IMR-90 (cell line): ENCODE measurements around the gene NOS3. TPM values are rescaled to one million over a fixed set of nuclear protein-coding genes. Genes with fewer than 3 reads are reported as not detected.

ENCODE experiments used
- ATAC-seq: fragments of 200-7000 bp; cut with Tn5 transposase; 2 replicates; pipeline ENCODE4 v1.9.1; 2020; ENCODE audit warnings: low read depth, mild to moderate bottlenecking, moderate library complexity
- BruUV-seq: library from RNA; stranded (reverse); fragments of 400-500 nt; replicated peaks from 2 replicates; lab custom pipeline; 2021; lab: Mats Ljungman, UMichigan
- CTCF ChIA-PET: fragments of 300-600 bp; formaldehyde crosslinking; extraction: SDS; loops from one replicate; lab custom pipeline; 2021; ENCODE audit warnings: antibody characterized with exemption; lab: Yijun Ruan, JAX
- POLR2A ChIA-PET: fragments of 300-600 bp; sonication (Branson Sonifier 250); formaldehyde crosslinking; loops from one replicate; lab custom pipeline; 2022; ENCODE audit warnings: antibody characterized with exemption; ENCODE audit not compliant: unreplicated experiment; lab: Charles Lee
- DNase-seq: peaks from one replicate; pipeline ENCODE4 v3.0.0; 2013
- H2AFZ ChIP-seq: replicated peaks from 2 replicates; pipeline ENCODE3; 2013; ENCODE audit warnings: low read length, mild to moderate bottlenecking; ENCODE audit not compliant: poor library complexity
- H2AK5ac ChIP-seq: 2 replicates; pipeline ENCODE4 v1.6.1; 2013; ENCODE audit warnings: low read depth, low read length, inconsistent platforms
- H2AK9ac ChIP-seq: replicated peaks from 2 replicates; pipeline ENCODE3; 2013; ENCODE audit warnings: mild to moderate bottlenecking, low read depth, low read length, moderate library complexity; ENCODE audit not compliant: poor library complexity
- H2BK120ac ChIP-seq: 2 replicates; pipeline ENCODE4 v1.6.1; 2013; ENCODE audit warnings: low read depth, low read length, inconsistent platforms
- H2BK15ac ChIP-seq: 3 replicates; pipeline ENCODE4 v1.6.1; 2013; ENCODE audit warnings: low read depth, low read length, inconsistent platforms
- H2BK20ac ChIP-seq: 2 replicates; pipeline ENCODE4 v1.6.1; 2013; ENCODE audit warnings: low read depth, mild to moderate bottlenecking, inconsistent platforms, low read length, moderate library complexity
- H2BK5ac ChIP-seq: 2 replicates; pipeline ENCODE4 v1.6.1; 2013; ENCODE audit warnings: mild to moderate bottlenecking, low read depth, low read length, inconsistent platforms; ENCODE audit not compliant: poor library complexity, severe bottlenecking
- H3K14ac ChIP-seq: replicated peaks from 2 replicates; pipeline ENCODE4 v1.6.1; 2013; ENCODE audit warnings: low read depth, low read length, inconsistent platforms
- H3K18ac ChIP-seq: 2 replicates; pipeline ENCODE4 v1.6.1; 2013; ENCODE audit warnings: low read depth, low read length, control low read depth
- H3K23ac ChIP-seq: 2 replicates; pipeline ENCODE4 v1.6.1; 2013; ENCODE audit warnings: low read depth, low read length, inconsistent platforms
- H3K27ac ChIP-seq: 2 replicates; pipeline ENCODE4 v1.5.1; 2013; ENCODE audit warnings: mild to moderate bottlenecking, control low read depth, low read length; ENCODE audit not compliant: insufficient read depth
- H3K27me3 ChIP-seq: 2 replicates; pipeline ENCODE4 v1.6.1; 2013; ENCODE audit warnings: low read length; ENCODE audit not compliant: control insufficient read depth, insufficient read depth
- H3K36me3 ChIP-seq: 2 replicates; pipeline ENCODE4 v1.6.1; 2013; ENCODE audit warnings: low read length, mixed read lengths; ENCODE audit not compliant: control insufficient read depth, insufficient read depth
- H3K4ac ChIP-seq: 2 replicates; pipeline ENCODE4 v1.6.1; 2013; ENCODE audit warnings: low read depth, low read length, inconsistent platforms
- H3K4me1 ChIP-seq: 2 replicates; pipeline ENCODE4 v1.6.1; 2013; ENCODE audit warnings: low read length, mixed read lengths; ENCODE audit not compliant: control insufficient read depth, insufficient read depth
- H3K4me2 ChIP-seq: 2 replicates; pipeline ENCODE4 v1.6.1; 2013; ENCODE audit warnings: low read depth, mild to moderate bottlenecking, control low read depth, low read length, moderate library complexity
- H3K4me3 ChIP-seq: 2 replicates; pipeline ENCODE4 v1.5.1; 2013; ENCODE audit warnings: low read depth, mild to moderate bottlenecking, control low read depth, low read length, moderate library complexity; ENCODE audit not compliant: insufficient read depth
- H3K56ac ChIP-seq: 2 replicates; pipeline ENCODE4 v1.6.1; 2013; ENCODE audit warnings: low read length, inconsistent platforms; ENCODE audit not compliant: insufficient read depth; ENCODE audit errors: extremely low read depth
- H3K79me1 ChIP-seq, 2 experiments: 2 replicates each; pipeline ENCODE4 v1.6.1; 2013; ENCODE audit warnings: low read length in 2 of 2, inconsistent platforms in 1 of 2, low read depth in 1 of 2
- H3K9ac ChIP-seq: 2 replicates; pipeline ENCODE4 v1.6.1; 2013; ENCODE audit warnings: low read depth, low read length, control low read depth
- H3K9me1 ChIP-seq: 2 replicates; pipeline ENCODE4 v1.6.1; 2013; ENCODE audit warnings: low read length, inconsistent platforms; ENCODE audit not compliant: insufficient read depth
- H3K9me3 ChIP-seq: 2 replicates; pipeline ENCODE4 v1.6.1; 2013; ENCODE audit warnings: low read length; ENCODE audit not compliant: control insufficient read depth, insufficient read depth
- H4K20me1 ChIP-seq: 2 replicates; pipeline ENCODE4 v1.6.1; 2013; ENCODE audit warnings: low read length, inconsistent platforms; ENCODE audit not compliant: insufficient read depth
- H4K5ac ChIP-seq: 2 replicates; pipeline ENCODE4 v1.6.1; 2013; ENCODE audit warnings: mild to moderate bottlenecking, low read depth, low read length, control low read depth
- H4K8ac ChIP-seq, 2 experiments: 2 replicates each; pipeline ENCODE4 v1.6.1; 2013; ENCODE audit warnings: low read depth in 2 of 2, low read length in 2 of 2, control low read depth in 1 of 2, inconsistent platforms in 1 of 2
- H4K91ac ChIP-seq: 2 replicates; pipeline ENCODE4 v1.6.1; 2013; ENCODE audit warnings: low read depth, low read length, inconsistent platforms; ENCODE audit not compliant: insufficient read depth
- CEBPB ChIP-seq: IDR thresholded peaks from 2 replicates; pipeline ENCODE4 v1.6.1; 2012; ENCODE audit warnings: low read depth, low read length, improper control_type of control experiment
- WGBS, 2 experiments: methylation state at CpG; one replicate each; pipeline versions ENCODE4 v1.1.5 to v1.1.7; 2013; ENCODE audit warnings: missing lambda C conversion rate in 2 of 2; ENCODE audit not compliant: insufficient read length in 1 of 2; ENCODE audit errors: extremely low coverage in 2 of 2; 5-methylcytosine and 5-hydroxymethylcytosine counted together
- dilution Hi-C: fragments of 300-500 bp; cut with HindIII; formaldehyde crosslinking; loops from one replicate; pipeline ENCODE4 v1.14.3; 2018; ENCODE audit warnings: low sequenced_read_pairs; ENCODE audit not compliant: unreplicated experiment
- in situ Hi-C: fragments of 300-500 bp; cut with MboI; formaldehyde crosslinking; loops from 3 replicates; pipeline ENCODE4 v1.14.3; 2019; ENCODE audit warnings: low sequenced_read_pairs, inconsistent platforms, mixed read lengths
- intact Hi-C: fragments of 100-400 bp; cut with micrococcal nuclease; formaldehyde crosslinking; loops from 2 replicates; pipeline ENCODE4 v1.10.0; 2022
- polyA plus RNA-seq, 3 experiments: library from polyadenylated mRNA; depleted of rRNA; stranded (reverse); fragments of >200 nt; gene quantifications; 2 replicates each; pipeline ENCODE4 v1.2.3, GENCODE V29; 2012; ENCODE audit warnings: low replicate concordance in 1 of 3
- total RNA-seq: library from RNA; depleted of rRNA; stranded (reverse); fragments of >200 nt; gene quantifications from 2 replicates; pipeline ENCODE4 v1.2.3, GENCODE V29; 2012

Gene NOS3
- total and polyA plus RNA-seq, 2 of the 4 experiments (the other 2 are of a cell fraction) = 0.72 to 2.0 TPM

DNA sequence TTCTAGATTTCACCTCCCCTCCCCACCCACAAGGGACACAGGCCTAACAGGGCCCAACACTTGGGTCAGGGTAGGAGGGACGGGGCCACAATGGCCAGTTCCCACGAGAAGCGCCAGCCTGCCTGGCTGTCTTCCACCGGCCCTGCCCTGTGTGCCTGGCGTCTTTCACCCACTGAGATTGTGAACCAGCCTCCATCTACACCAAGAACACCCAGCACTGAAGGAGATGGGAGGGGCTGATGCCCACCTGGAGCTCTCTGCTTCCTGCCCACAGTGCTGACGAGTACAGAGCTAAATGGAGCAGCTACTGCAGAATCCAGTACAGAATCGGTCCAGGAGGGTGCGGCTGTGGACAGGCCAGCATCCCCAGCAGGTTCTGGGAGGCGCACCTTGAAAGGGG, 55.1 kb downstream of the NOS3 start:
- Histone ChIP-seq H3K4me2 (no peak overlapping the region), H3K9ac (no peak overlapping the region), H2BK120ac (no peak overlapping the region), H3K27me3 (no peaks in the 10 kb centered on the region; the same call in 1 of the 2 replicates), H2BK15ac (no peak overlapping the region), H3K56ac (no peak overlapping the region), H2BK5ac (no peak overlapping the region), H3K23ac (no peak overlapping the region), H3K9me3 (no peaks in the 10 kb centered on the region), H3K4ac (no peak overlapping the region), H3K27ac (no peak overlapping the region), H2AK9ac (peak overlapping the region; percentile 72), H4K91ac (no peak overlapping the region), H2AK5ac (no peak overlapping the region), H3K18ac (no peak overlapping the region), H4K20me1 (peaks cover 18% of the 10 kb centered on the region), H3K4me3 (no peak overlapping the region), H3K36me3 (peaks cover 12% of the 10 kb centered on the region; the same call in 1 of the 2 replicates), H3K79me1 (no peaks in the 10 kb centered on the region), H4K8ac (no peak overlapping the region), H3K4me1 (peaks cover 11% of the 10 kb centered on the region; the same call in 1 of the 2 replicates), H4K5ac (no peak overlapping the region), H3K14ac (no peak overlapping the region), H2AFZ (no peak overlapping the region), H2BK20ac (no peak overlapping the region), H3K9me1 (peaks cover 6% of the 10 kb centered on the region; the same call in 1 of the 2 replicates)
- POLR2A ChIA-PET = no interaction called here
- intact Hi-C loops (no loop called here), in situ Hi-C loops (no loop called here), dilution Hi-C loops (no loop called here)
- CTCF ChIA-PET = no interaction called here
- ATAC-seq (no peak), DNase-seq (no peak)
- TF ChIP-seq CEBPB = no peak
- no TSS peak for BruUV-seq
- WGBS, 2 experiments = 92% methylated on average over 4 of the region's 9 CpGs; no CpG with 5 or more reads in 1 of the 2 experiments
